SK-MEL-5 (cell line): ENCODE data around the gene D2HGDH. TPM values are rescaled to one million over a fixed set of nuclear protein-coding genes. Genes with fewer than 3 reads are reported as not detected.

ENCODE experiments used
- total RNA-seq: library from RNA; depleted of rRNA; stranded (reverse); fragments of >200 nt; shearing (Covaris generic); gene quantifications from 2 replicates; pipeline ENCODE4 v1.2.3, GENCODE V29; 2014; rRNA removed

D2HGDH gene
- total RNA-seq, 1 experiment from 2014 or later: 8.8 TPM

Other genes starting within 250 kb of the D2HGDH start
- 55.9 and 64.2 TPM in 2 replicates for gene STK25, start 226.0 kb upstream of the D2HGDH start, total RNA-seq
- 9.0 and 10.6 TPM in 2 replicates for gene BOK, start 175.9 kb upstream of the D2HGDH start, total RNA-seq
- 35.2 and 39.6 TPM in 2 replicates for gene THAP4, start 97.5 kb upstream of the D2HGDH start, total RNA-seq
- gene ATG4B, start 96.9 kb upstream of the D2HGDH start, total RNA-seq: 24.1 and 30.3 TPM in 2 replicates
- gene DTYMK, start 47.8 kb upstream of the D2HGDH start, total RNA-seq: 55.3 and 60.8 TPM in 2 replicates
- 23.9 and 24.2 TPM in 2 replicates for gene ING5, start 32.6 kb upstream of the D2HGDH start, total RNA-seq
- not detected in 2 replicates for gene GAL3ST2, start 42.2 kb downstream of the D2HGDH start, total RNA-seq
- not detected in 2 replicates for gene NEU4, start 74.6 kb downstream of the D2HGDH start, total RNA-seq
- not detected in 2 replicates for gene PDCD1, start 124.3 kb downstream of the D2HGDH start, total RNA-seq
- gene RTP5, start 135.1 kb downstream of the D2HGDH start, total RNA-seq: not detected in 2 replicates